ENCODE measurements around the gene GSTT4.

GSTT4 gene

DNA sequence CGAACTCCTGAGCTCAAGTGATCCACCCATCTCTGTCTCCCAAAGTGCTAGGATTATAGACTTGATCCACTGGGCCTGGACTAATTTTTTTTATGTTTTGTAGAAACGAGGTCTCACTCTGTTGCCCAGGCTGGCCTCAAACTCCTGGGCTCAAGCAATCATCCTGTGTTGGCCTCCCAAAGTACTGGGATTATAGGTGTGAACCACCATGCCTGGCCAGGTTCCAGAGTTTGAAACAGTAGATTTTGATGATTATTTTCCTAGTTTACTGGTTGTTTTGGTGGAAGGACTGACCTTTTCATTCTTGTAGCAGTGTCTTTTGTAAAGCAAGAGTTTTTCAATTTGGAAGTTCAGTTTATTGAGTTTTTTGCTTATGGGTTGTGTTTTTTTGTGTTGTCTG, 20.8 kb upstream of the GSTT4 start:
- TF ChIP-seq, protein P1, sequence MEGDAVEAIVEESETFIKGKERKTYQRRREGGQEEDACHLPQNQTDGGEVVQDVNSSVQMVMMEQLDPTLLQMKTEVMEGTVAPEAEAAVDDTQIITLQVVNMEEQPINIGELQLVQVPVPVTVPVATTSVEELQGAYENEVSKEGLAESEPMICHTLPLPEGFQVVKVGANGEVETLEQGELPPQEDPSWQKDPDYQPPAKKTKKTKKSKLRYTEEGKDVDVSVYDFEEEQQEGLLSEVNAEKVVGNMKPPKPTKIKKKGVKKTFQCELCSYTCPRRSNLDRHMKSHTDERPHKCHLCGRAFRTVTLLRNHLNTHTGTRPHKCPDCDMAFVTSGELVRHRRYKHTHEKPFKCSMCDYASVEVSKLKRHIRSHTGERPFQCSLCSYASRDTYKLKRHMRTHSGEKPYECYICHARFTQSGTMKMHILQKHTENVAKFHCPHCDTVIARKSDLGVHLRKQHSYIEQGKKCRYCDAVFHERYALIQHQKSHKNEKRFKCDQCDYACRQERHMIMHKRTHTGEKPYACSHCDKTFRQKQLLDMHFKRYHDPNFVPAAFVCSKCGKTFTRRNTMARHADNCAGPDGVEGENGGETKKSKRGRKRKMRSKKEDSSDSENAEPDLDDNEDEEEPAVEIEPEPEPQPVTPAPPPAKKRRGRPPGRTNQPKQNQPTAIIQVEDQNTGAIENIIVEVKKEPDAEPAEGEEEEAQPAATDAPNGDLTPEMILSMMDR (IDR thresholded peaks at IDR 0.05), result no peak
- no peaks in the 10 kb centered on the region for H3K27me3 ChIP-seq

DNA sequence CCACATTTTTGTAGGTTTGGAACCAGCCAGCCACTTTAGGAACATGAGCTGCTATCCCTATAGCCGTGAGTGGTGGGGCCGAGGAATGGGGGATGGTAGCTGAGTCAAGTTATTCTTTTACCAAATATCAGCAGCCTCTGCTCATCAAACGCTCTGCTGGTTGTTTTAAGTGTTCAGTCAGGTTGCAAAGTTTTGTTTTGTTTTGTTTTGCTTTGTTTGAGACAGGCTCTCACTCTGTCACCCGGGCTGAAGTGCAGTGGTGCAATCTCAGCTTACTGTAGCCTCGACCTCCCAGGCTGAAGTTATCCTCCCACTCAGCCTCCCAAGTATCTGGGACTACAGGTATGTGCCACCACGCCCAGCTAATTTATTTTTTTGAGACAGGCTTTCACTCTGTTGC, 20.2 kb upstream of the GSTT4 start:
- Histone ChIP-seq H3K4me1 (ENCODE audit: control insufficient read depth in 1 of 2, insufficient read depth in 1 of 2, low read depth in 1 of 2, low read length in 1 of 2) (no peaks in the 10 kb centered on the region), H3K4me3 (ENCODE audit: low read depth in 1 of 2, low read length in 1 of 2) (no peak overlapping the region), H3K9me3 (no peaks in the 10 kb centered on the region), H3K27me3 (no peaks in the 10 kb centered on the region), H3K36me3 (no peaks in the 10 kb centered on the region), H3K27ac (no peak overlapping the region)
- TF ChIP-seq, protein P1 (IDR thresholded peaks at IDR 0.05), result no peak

More for the DNA sequence above, 20.8 kb upstream of the GSTT4 start:
- Histone ChIP-seq H3K4me3 (ENCODE audit: low read depth in 1 of 2, low read length in 1 of 2) (no peak overlapping the region), H3K27ac (no peak overlapping the region), H3K36me3 (no peaks in the 10 kb centered on the region), H3K9me3 (no peaks in the 10 kb centered on the region), H3K4me1 (ENCODE audit: control insufficient read depth in 1 of 2, insufficient read depth in 1 of 2, low read depth in 1 of 2, low read length in 1 of 2) (no peaks in the 10 kb centered on the region)

DNA sequence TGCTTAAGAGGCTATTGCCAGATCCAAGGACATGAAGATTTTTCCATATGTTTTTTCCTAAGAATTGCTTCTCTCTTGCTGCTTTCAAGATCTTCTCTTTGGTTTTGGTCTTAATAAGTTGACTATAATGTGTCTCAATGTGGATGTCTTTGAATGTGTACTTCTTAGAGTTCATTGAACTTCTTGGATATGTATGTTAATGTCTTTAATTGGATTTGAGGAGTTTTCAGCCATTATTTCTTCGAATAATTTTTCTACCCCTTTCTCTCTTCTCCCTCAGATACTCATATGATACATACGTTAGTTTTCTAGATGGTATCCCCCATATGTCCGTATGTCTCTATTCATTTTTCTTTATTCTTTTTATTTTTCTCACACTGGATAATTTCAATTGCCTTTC, 19.1 kb upstream of the GSTT4 start:
- TF ChIP-seq, protein P1 (IDR thresholded peaks at IDR 0.05), result no peak
- H3K4me1 ChIP-seq (ENCODE audit: control insufficient read depth in 1 of 2, insufficient read depth in 1 of 2, low read depth in 1 of 2, low read length in 1 of 2), result no peaks in the 10 kb centered on the region
- H3K27ac ChIP-seq, result no peak overlapping the region
- H3K4me3 ChIP-seq (ENCODE audit: low read depth in 1 of 2, low read length in 1 of 2), result no peak overlapping the region
- no peaks in the 10 kb centered on the region for H3K27me3 ChIP-seq
- no peaks in the 10 kb centered on the region for H3K36me3 ChIP-seq
- no peaks in the 10 kb centered on the region for H3K9me3 ChIP-seq

DNA sequence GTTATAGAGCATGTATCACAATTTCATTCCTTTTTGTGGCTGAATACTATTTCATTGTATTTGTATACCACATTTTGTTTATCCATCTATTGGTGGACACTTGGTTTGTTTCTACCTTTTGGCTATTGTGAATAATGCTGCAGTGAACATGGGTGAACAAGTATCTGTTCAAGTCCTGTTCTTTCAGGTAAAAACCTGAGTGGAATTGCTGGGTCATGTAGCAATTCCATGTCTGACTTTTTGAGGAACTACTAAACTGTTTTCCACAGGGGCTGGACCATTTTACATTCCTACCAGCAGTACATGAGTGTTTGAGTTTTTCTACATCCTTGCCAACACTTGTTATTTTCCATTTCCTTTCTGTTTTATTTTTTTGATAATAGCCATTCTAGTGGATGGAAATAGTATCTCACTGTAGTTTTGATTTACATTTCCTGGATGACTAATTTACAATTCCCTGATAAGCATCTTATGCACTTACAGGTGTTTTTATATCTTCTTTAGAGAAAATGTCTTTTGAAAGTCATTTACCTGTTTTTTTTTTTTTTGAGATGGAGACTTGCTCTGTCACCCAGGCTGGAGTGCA, 18.0 kb upstream of the GSTT4 start:
- Histone ChIP-seq H3K9me3 (no peaks in the 10 kb centered on the region), H3K4me1 (ENCODE audit: control insufficient read depth in 1 of 2, insufficient read depth in 1 of 2, low read depth in 1 of 2, low read length in 1 of 2) (no peaks in the 10 kb centered on the region), H3K4me3 (ENCODE audit: low read depth in 1 of 2, low read length in 1 of 2) (no peak overlapping the region), H3K27ac (no peak overlapping the region), H3K27me3 (no peaks in the 10 kb centered on the region), H3K36me3 (no peaks in the 10 kb centered on the region)
- TF ChIP-seq, protein P1 (IDR thresholded peaks at IDR 0.05), result no peak

DNA sequence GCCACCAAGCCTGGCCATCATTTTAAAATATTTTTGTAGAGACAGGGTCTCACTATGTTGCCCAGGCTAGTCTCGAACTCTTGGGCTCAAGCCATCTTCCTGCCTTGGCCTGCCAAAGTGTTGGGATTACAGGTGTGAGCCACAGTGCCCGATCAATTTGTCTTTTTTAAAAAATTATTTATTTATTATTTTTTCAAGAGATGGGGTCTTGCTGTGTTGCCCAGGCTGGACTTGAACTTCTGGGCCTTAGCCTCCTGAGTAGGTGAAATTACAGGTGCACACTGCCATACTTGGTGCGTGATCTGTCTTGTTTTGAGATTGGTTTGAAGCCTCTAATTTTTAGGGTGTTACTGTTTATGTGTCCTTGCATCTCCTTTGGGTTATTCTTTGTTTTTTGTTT, 16.1 kb upstream of the GSTT4 start:
- no peaks in the 10 kb centered on the region for H3K9me3 ChIP-seq
- H3K36me3 ChIP-seq, result no peaks in the 10 kb centered on the region
- no peaks in the 10 kb centered on the region for H3K4me1 ChIP-seq (ENCODE audit: control insufficient read depth in 1 of 2, insufficient read depth in 1 of 2, low read depth in 1 of 2, low read length in 1 of 2)
- no peaks in the 10 kb centered on the region for H3K27me3 ChIP-seq
- TF ChIP-seq, protein P1 (IDR thresholded peaks at IDR 0.05), result no peak
- H3K4me3 ChIP-seq (ENCODE audit: low read depth in 1 of 2, low read length in 1 of 2), result no peak overlapping the region
- H3K27ac ChIP-seq, result no peak overlapping the region

DNA sequence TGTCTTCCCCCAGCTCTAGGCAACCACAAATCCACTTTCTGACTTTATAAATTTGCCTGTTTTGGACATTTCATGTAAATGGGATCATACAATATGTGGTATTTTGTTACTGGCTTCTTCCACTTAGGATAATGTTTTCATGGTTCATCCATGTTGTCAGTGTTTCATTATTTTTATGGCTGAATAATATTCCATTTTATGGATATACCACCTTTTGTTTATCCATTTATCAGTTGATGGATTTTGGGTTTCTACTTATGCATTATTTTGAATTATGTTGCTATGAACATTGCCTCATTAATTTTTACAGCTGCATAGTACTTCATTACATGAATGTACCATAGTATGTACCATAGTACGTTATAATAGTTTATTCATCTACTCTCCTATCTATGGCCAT, 10.9 kb upstream of the GSTT4 start:
- no peaks in the 10 kb centered on the region for H3K9me3 ChIP-seq
- H3K36me3 ChIP-seq, result no peaks in the 10 kb centered on the region
- H3K27ac ChIP-seq, result no peak overlapping the region
- H3K27me3 ChIP-seq, result no peaks in the 10 kb centered on the region
- TF ChIP-seq, protein P1 (IDR thresholded peaks at IDR 0.05), result no peak
- peaks cover 6 to 9% of the 10 kb centered on the region in 2 experiments for H3K4me1 ChIP-seq (ENCODE audit: control insufficient read depth in 1 of 2, insufficient read depth in 1 of 2, low read depth in 1 of 2, low read length in 1 of 2)
- no peak overlapping the region for H3K4me3 ChIP-seq (ENCODE audit: low read depth in 1 of 2, low read length in 1 of 2)

Data from neutrophil (primary cell).